BJ (cell line): ENCODE results near the gene LHPP. TPM values are rescaled to one million over a fixed set of nuclear protein-coding genes. Genes with fewer than 3 reads are reported as not detected.

Experiments used
- CTCF ChIA-PET: fragments of 350-600 bp; formaldehyde crosslinking; extraction: SDS; loops from one replicate; lab custom pipeline; 2021; ENCODE audit warnings: antibody characterized with exemption, inconsistent platforms; lab: Yijun Ruan, JAX
- POLR2A ChIA-PET: fragments of 300-600 bp; sonication (Branson Sonifier 250); formaldehyde crosslinking; extraction: SDS; loops from one replicate; lab custom pipeline; 2021; ENCODE audit warnings: antibody characterized with exemption; lab: Charles Lee
- DNase-seq: peaks from one replicate; pipeline ENCODE4 v3.0.0-alpha.2; 2011; ENCODE audit warnings: low read depth
- H3K27me3 ChIP-seq: 2 replicates; pipeline ENCODE4 v1.6.0; 2011; ENCODE audit warnings: low read length; ENCODE audit not compliant: control insufficient read depth, insufficient read depth
- H3K36me3 ChIP-seq: 2 replicates; pipeline ENCODE4 v1.5.1; 2011; ENCODE audit warnings: low read length; ENCODE audit not compliant: control insufficient read depth, insufficient read depth
- H3K4me3 ChIP-seq: 2 replicates; pipeline ENCODE4 v1.5.1; 2011; ENCODE audit warnings: low read depth, mild to moderate bottlenecking, control low read depth, low read length
- CTCF ChIP-seq: IDR thresholded peaks from 2 replicates; pipeline ENCODE4 v1.5.1; 2011; ENCODE audit warnings: low read depth, mild to moderate bottlenecking, control low read depth, inconsistent platforms, low read length, moderate library complexity; ENCODE audit not compliant: insufficient read depth
- polyA plus RNA-seq: library from polyadenylated mRNA; depleted of rRNA; stranded (reverse); fragments of >200 nt; gene quantifications from 2 replicates; pipeline ENCODE4 v1.2.3, GENCODE V29; 2011

LHPP gene
- polyA plus RNA-seq, 1 experiment, result 23.8 TPM

- CTCF ChIA-PET, result interaction anchor here (2.1 kb wide), 1 partner anchor 14 kb away, joined by 4 read pairs; no protein-coding TSS in a partner anchor
- POLR2A ChIA-PET, result no interaction called here
- no peaks in the 10 kb centered on the region for H3K36me3 ChIP-seq
- H3K4me3 ChIP-seq, result no peak overlapping the region
- no peak for TF ChIP-seq CTCF
- no peaks in the 10 kb centered on the region for H3K27me3 ChIP-seq
- DNase-seq, result no peak
Observed at GRCh38 chr10:124650263-124650662, 188.6 kb downstream of the LHPP start.

GRCh38 chr10:124650820-124651401, 189.3 kb downstream of the LHPP start:
- POLR2A ChIA-PET, result no interaction called here
- Histone ChIP-seq H3K4me3 (no peak overlapping the region), H3K36me3 (no peaks in the 10 kb centered on the region), H3K27me3 (no peaks in the 10 kb centered on the region)
- CTCF ChIA-PET, result no interaction called here
- DNase-seq, result no peak
- no peak for TF ChIP-seq CTCF

- POLR2A ChIA-PET, result no interaction called here
- CTCF ChIA-PET, result no interaction called here
- no peak for TF ChIP-seq CTCF
- Histone ChIP-seq H3K27me3 (no peaks in the 10 kb centered on the region), H3K4me3 (no peak overlapping the region), H3K36me3 (no peaks in the 10 kb centered on the region)
- no peak for DNase-seq
Observed at GRCh38 chr10:124651402-124651891, 189.8 kb downstream of the LHPP start.

- Histone ChIP-seq H3K4me3 (no peak overlapping the region), H3K36me3 (no peaks in the 10 kb centered on the region), H3K27me3 (no peaks in the 10 kb centered on the region)
- no peak for TF ChIP-seq CTCF
- POLR2A ChIA-PET, result no interaction called here
- no peak for DNase-seq
- CTCF ChIA-PET, result no interaction called here
Observed at GRCh38 chr10:124652200-124652599, 190.6 kb downstream of the LHPP start.

GRCh38 chr10:124652701-124653100, 191.1 kb downstream of the LHPP start:
- DNase-seq, result no peak
- POLR2A ChIA-PET, result no interaction called here
- H3K36me3 ChIP-seq, result no peaks in the 10 kb centered on the region
- H3K4me3 ChIP-seq, result no peak overlapping the region
- H3K27me3 ChIP-seq, result no peaks in the 10 kb centered on the region
- no peak for TF ChIP-seq CTCF
- CTCF ChIA-PET, result interaction anchor here (1.2 kb wide), 1 partner anchor 19 kb away, joined by 4 read pairs; no protein-coding TSS in a partner anchor
